GM23248 (cell line): ENCODE results near the gene FBN1. TPM values are rescaled to one million over a fixed set of nuclear protein-coding genes. Genes with fewer than 3 reads are reported as not detected.
A peak's percentile ranks its signal among the peaks of the same experiment; 100 is the strongest.

Experiments
- DNase-seq: peaks from one replicate; pipeline ENCODE4 v3.0.0-alpha.2; 2015
- H2AFZ ChIP-seq: fragments of 200-600 bp; sonication (generic); 2 replicates; pipeline ENCODE4 v1.6.1; 2016; ENCODE audit warnings: antibody characterized with exemption
- H3F3A ChIP-seq: fragments of 200-600 bp; sonication (generic); 2 replicates; pipeline ENCODE4 v1.6.1; 2016; ENCODE audit warnings: mild to moderate bottlenecking, antibody characterized with exemption, mixed run types; ENCODE audit not compliant: insufficient read depth
- H3K27ac ChIP-seq: fragments of 200-600 bp; sonication (generic); 2 replicates; pipeline ENCODE4 v1.5.1; 2016; ENCODE audit warnings: mild to moderate bottlenecking
- H3K27me3 ChIP-seq: fragments of 200-600 bp; sonication (generic); replicated peaks from 2 replicates; pipeline ENCODE4 v1.6.1; 2016; ENCODE audit warnings: mild to moderate bottlenecking; ENCODE audit not compliant: insufficient read depth
- H3K36me3 ChIP-seq: fragments of 200-600 bp; sonication (generic); 2 replicates; pipeline ENCODE4 v1.6.1; 2016; ENCODE audit warnings: low read depth, mild to moderate bottlenecking
- H3K4me1 ChIP-seq: fragments of 200-600 bp; sonication (generic); 2 replicates; pipeline ENCODE4 v1.6.1; 2016; ENCODE audit warnings: mild to moderate bottlenecking; ENCODE audit not compliant: insufficient read depth
- H3K4me2 ChIP-seq: fragments of 200-600 bp; sonication (generic); one replicate; pipeline ENCODE4 v1.6.1; 2016; ENCODE audit warnings: mild to moderate bottlenecking; ENCODE audit not compliant: unreplicated experiment
- H3K4me3 ChIP-seq: fragments of 200-600 bp; sonication (generic); 2 replicates; pipeline ENCODE4 v1.5.1; 2016; ENCODE audit warnings: mild to moderate bottlenecking
- H3K79me2 ChIP-seq: fragments of 200-600 bp; sonication (generic); 2 replicates; pipeline ENCODE4 v1.6.1; 2016; ENCODE audit warnings: mild to moderate bottlenecking; ENCODE audit not compliant: insufficient read depth
- H3K9ac ChIP-seq: fragments of 200-600 bp; sonication (generic); 2 replicates; pipeline ENCODE4 v1.6.1; 2016; ENCODE audit warnings: mild to moderate bottlenecking
- H3K9me2 ChIP-seq: fragments of 200-600 bp; sonication (generic); 2 replicates; pipeline ENCODE4 v1.6.1; 2016; ENCODE audit warnings: mixed run types, mild to moderate bottlenecking, moderate library complexity; ENCODE audit not compliant: insufficient read depth
- H3K9me3 ChIP-seq: fragments of 200-600 bp; sonication (generic); one replicate; pipeline ENCODE4 v1.6.1; 2017; ENCODE audit warnings: low read depth
- H4K20me1 ChIP-seq: fragments of 200-600 bp; sonication (generic); 2 replicates; pipeline ENCODE4 v1.6.0; 2016; ENCODE audit not compliant: insufficient read depth
- EZH2 ChIP-seq: fragments of 200-600 bp; sonication (generic); IDR thresholded peaks from 2 replicates; pipeline ENCODE4 v1.6.1; 2018; ENCODE audit warnings: antibody characterized with exemption, mild to moderate bottlenecking; ENCODE audit not compliant: insufficient read depth, poor library complexity, severe bottlenecking
- EZH2phosphoT487 ChIP-seq: fragments of 200-600 bp; sonication (generic); IDR thresholded peaks from 2 replicates; pipeline ENCODE4 v1.6.1; 2018; ENCODE audit warnings: antibody characterized with exemption, moderate library complexity, mild to moderate bottlenecking, low read depth; ENCODE audit not compliant: insufficient read depth
- WGBS, 2 experiments: methylation state at CpG; one replicate each; pipeline ENCODE4 v1.1.6; 2015 to 2017; ENCODE audit warnings: low lambda C conversion rate in 2 of 2, low coverage in 1 of 2; ENCODE audit errors: missing lambda C conversion rate in 2 of 2; 5-methylcytosine and 5-hydroxymethylcytosine counted together
- in situ Hi-C: fragments of 300-500 bp; cut with MboI; formaldehyde crosslinking; loops from 2 replicates; pipeline ENCODE4 v1.15.0; 2020
- polyA plus RNA-seq: library from polyadenylated mRNA; unstranded; fragments of >200 nt; fragmentation: Nextera tagmentation; extraction: Ambion mirVana; gene quantifications from 2 replicates; pipeline ENCODE4 v1.2.1, GENCODE V29; 2016
- total RNA-seq: library from RNA; depleted of rRNA; stranded (reverse); fragments of >200 nt; shearing (Covaris generic); gene quantifications from 2 replicates; pipeline ENCODE4 v1.2.3, GENCODE V29; 2014

FBN1 gene
- total and polyA plus RNA-seq, 2 experiments from 2014 or later: 374 to 1,478 TPM

GRCh38 chr15:48641416-48641815 lies 4.1 kb downstream of the FBN1 start:
- no peak for TF ChIP-seq EZH2
- 0 out of 2 replicates have a peak, but pooled peaks have one; percentile 39 for TF ChIP-seq EZH2phosphoT487
- H3F3A ChIP-seq: peaks cover 80% of the 10 kb centered on the region
- peak overlapping the region; percentile 86 for H3K27ac ChIP-seq
- H3K4me1 ChIP-seq: peaks cover 49% of the 10 kb centered on the region
- WGBS, 2 experiments: 33 to 37% methylated on average over 3 of the region's 3 CpGs
- peak overlapping the region; percentile 93 for H3K4me2 ChIP-seq
- H3K4me3 ChIP-seq: peak overlapping the region; percentile 82
- no peaks in the 10 kb centered on the region for H3K9me3 ChIP-seq
- H4K20me1 ChIP-seq: no peaks in the 10 kb centered on the region; the same call in 1 of the 2 replicates
- no peaks in the 10 kb centered on the region for H3K9me2 ChIP-seq
- H3K27me3 ChIP-seq: no peaks in the 10 kb centered on the region
- in situ Hi-C loops: loop anchor here (25.0 kb wide), 2 partner anchors 104 to 279 kb away; no protein-coding TSS in a partner anchor
- peak overlapping the region; percentile 98 for H3K9ac ChIP-seq
- peaks cover 98% of the 10 kb centered on the region for H3K79me2 ChIP-seq
- DNase-seq: peak; percentile 60
- peaks cover 60% of the 10 kb centered on the region for H3K36me3 ChIP-seq
- H2AFZ ChIP-seq: no peak overlapping the region

- TF ChIP-seq EZH2phosphoT487: no peak
- TF ChIP-seq EZH2: no peak
- H3K4me1 ChIP-seq: peaks cover 73% of the 10 kb centered on the region
- WGBS, 2 experiments: 57 to 59% methylated on average over 2 of the region's 2 CpGs
Observed at GRCh38 chr15:48638963-48639362, 6.5 kb downstream of the FBN1 start.

GRCh38 chr15:48637639-48638038 lies 7.9 kb downstream of the FBN1 start:
- Histone ChIP-seq H3F3A (peaks cover 100% of the 10 kb centered on the region), H4K20me1 (no peaks in the 10 kb centered on the region; the same call in 1 of the 2 replicates), H3K27me3 (no peaks in the 10 kb centered on the region), H3K4me2 (peak overlapping the region; percentile 55), H3K27ac (peak overlapping the region; percentile 86), H3K4me3 (no peak overlapping the region), H3K36me3 (peaks cover 70% of the 10 kb centered on the region), H3K4me1 (peaks cover 86% of the 10 kb centered on the region), H3K9me2 (no peaks in the 10 kb centered on the region), H3K9ac (peak overlapping the region; percentile 98), H3K79me2 (peaks cover 100% of the 10 kb centered on the region), H3K9me3 (no peaks in the 10 kb centered on the region), H2AFZ (no peak overlapping the region)
- DNase-seq: no peak
- no peak for TF ChIP-seq EZH2
- no peak for TF ChIP-seq EZH2phosphoT487
- in situ Hi-C loops: loop anchor here (25.0 kb wide), 2 partner anchors 100 to 275 kb away; no protein-coding TSS in a partner anchor
- WGBS, 2 experiments: 82 to 83% methylated on average over 2 of the region's 2 CpGs

More at GRCh38 chr15:48638963-48639362, 6.5 kb downstream of the FBN1 start:
- Histone ChIP-seq H3K9me2 (no peaks in the 10 kb centered on the region), H3K9ac (peak overlapping the region; percentile 98), H4K20me1 (no peaks in the 10 kb centered on the region; the same call in 1 of the 2 replicates), H3K4me3 (peak overlapping the region; percentile 82; the same call in 1 of the 2 replicates), H3F3A (peaks cover 100% of the 10 kb centered on the region), H3K27ac (peak overlapping the region; percentile 86), H3K9me3 (no peaks in the 10 kb centered on the region), H3K79me2 (peaks cover 100% of the 10 kb centered on the region), H2AFZ (no peak overlapping the region), H3K36me3 (peaks cover 71% of the 10 kb centered on the region), H3K4me2 (peak overlapping the region; percentile 93), H3K27me3 (no peaks in the 10 kb centered on the region)
- in situ Hi-C loops: loop anchor here (25.0 kb wide), 2 partner anchors 102 to 277 kb away; no protein-coding TSS in a partner anchor
- no peak for DNase-seq

- H3K9me3 ChIP-seq: no peaks in the 10 kb centered on the region
- in situ Hi-C loops: loop anchor here (25.0 kb wide), 2 partner anchors 99 to 274 kb away; no protein-coding TSS in a partner anchor
- H3K9ac ChIP-seq: peak overlapping the region; percentile 98
- 28 to 29% methylated on average over 5 of the region's 5 CpGs for WGBS, 2 experiments
- H2AFZ ChIP-seq: no peak overlapping the region
- no peak overlapping the region for H3K4me3 ChIP-seq
- peaks cover 100% of the 10 kb centered on the region for H3K79me2 ChIP-seq
- TF ChIP-seq EZH2phosphoT487 (no peak), EZH2 (no peak)
- peaks cover 97% of the 10 kb centered on the region for H3K4me1 ChIP-seq
- peak; percentile 79 for DNase-seq
- no peaks in the 10 kb centered on the region; the same call in 1 of the 2 replicates for H4K20me1 ChIP-seq
- no peaks in the 10 kb centered on the region for H3K9me2 ChIP-seq
- peaks cover 61% of the 10 kb centered on the region for H3K36me3 ChIP-seq
- peaks cover 100% of the 10 kb centered on the region for H3F3A ChIP-seq
- H3K27ac ChIP-seq: peak overlapping the region; percentile 86
- peak overlapping the region; percentile 55 for H3K4me2 ChIP-seq
- H3K27me3 ChIP-seq: no peaks in the 10 kb centered on the region
Observed at GRCh38 chr15:48636511-48636910, 9.0 kb downstream of the FBN1 start.
